Mesenchymal stem cell (in vitro differentiated cells and primary cell): Measurements from ENCODE around the gene CCP110.

Experiments used
- DNase-seq: peaks from one replicate; pipeline ENCODE4 v3.0.0-alpha.2; 2013
- H2AFZ ChIP-seq: one replicate; pipeline ENCODE4 v1.6.1; 2013; ENCODE audit warnings: low read depth, mild to moderate bottlenecking, control low read depth, inconsistent platforms, low read length, moderate library complexity
- H2AK5ac ChIP-seq: 2 replicates; pipeline ENCODE4 v1.6.1; 2013; ENCODE audit warnings: low read length, moderate library complexity, mild to moderate bottlenecking, inconsistent platforms; ENCODE audit not compliant: severe bottlenecking
- H2BK120ac ChIP-seq: one replicate; pipeline ENCODE4 v1.6.1; 2013; ENCODE audit warnings: low read depth, mild to moderate bottlenecking, inconsistent platforms, low read length, moderate library complexity
- H2BK12ac ChIP-seq, 2 experiments: one replicate each; pipeline ENCODE4 v1.6.1; 2013; ENCODE audit warnings: inconsistent platforms in 2 of 2, low read length in 2 of 2, mild to moderate bottlenecking in 2 of 2, moderate library complexity in 2 of 2, control low read depth in 1 of 2
- H2BK15ac ChIP-seq: one replicate; pipeline ENCODE4 v1.6.1; 2013; ENCODE audit warnings: mild to moderate bottlenecking, low read depth, inconsistent platforms; ENCODE audit not compliant: poor library complexity, severe bottlenecking
- H2BK5ac ChIP-seq: 2 replicates; pipeline ENCODE4 v1.6.1; 2013; ENCODE audit warnings: low read depth, mild to moderate bottlenecking, low read length, control low read depth, inconsistent platforms; ENCODE audit not compliant: poor library complexity, severe bottlenecking
- H3K14ac ChIP-seq, 2 experiments: one replicate each; pipeline ENCODE4 v1.6.1; 2013; ENCODE audit warnings: inconsistent platforms in 2 of 2, low read length in 2 of 2, control low read depth in 1 of 2, mild to moderate bottlenecking in 1 of 2, moderate library complexity in 1 of 2
- H3K18ac ChIP-seq, 2 experiments: one replicate each; pipeline ENCODE4 v1.6.1; 2013; ENCODE audit warnings: inconsistent platforms in 2 of 2, low read length in 2 of 2, control low read depth in 1 of 2, low read depth in 1 of 2, mild to moderate bottlenecking in 1 of 2
- H3K23ac ChIP-seq, 2 experiments: one replicate each; pipeline ENCODE4 v1.6.1; 2013; ENCODE audit warnings: inconsistent platforms in 2 of 2, low read length in 2 of 2, mild to moderate bottlenecking in 2 of 2, moderate library complexity in 2 of 2, control low read depth in 1 of 2
- H3K27ac ChIP-seq: 2 replicates; pipeline ENCODE4 v1.5.1; 2013; ENCODE audit warnings: mild to moderate bottlenecking, moderate library complexity, low read length, control low read depth, inconsistent platforms; ENCODE audit not compliant: poor library complexity, severe bottlenecking
- H3K27me3 ChIP-seq, 2 experiments: 2 replicates each; pipeline versions ENCODE4 v1.6.1 to v1.7.0; 2013; ENCODE audit warnings: low read length in 2 of 2, mild to moderate bottlenecking in 2 of 2, moderate library complexity in 2 of 2, control low read depth in 1 of 2, inconsistent platforms in 1 of 2; ENCODE audit not compliant: control insufficient read depth in 1 of 2, insufficient read depth in 1 of 2
- H3K36me3 ChIP-seq, 2 experiments: 2 replicates each; pipeline versions ENCODE4 v1.6.1 to v1.7.0; 2013; ENCODE audit warnings: low read length in 2 of 2, control low read depth in 1 of 2, inconsistent platforms in 1 of 2, low read depth in 1 of 2, mild to moderate bottlenecking in 1 of 2; ENCODE audit not compliant: insufficient read depth in 2 of 2, control insufficient read depth in 1 of 2
- H3K4ac ChIP-seq, 2 experiments: one replicate each; pipeline ENCODE4 v1.6.1; 2013; ENCODE audit warnings: inconsistent platforms in 2 of 2, low read length in 2 of 2, mild to moderate bottlenecking in 2 of 2, moderate library complexity in 2 of 2, control low read depth in 1 of 2, low read depth in 1 of 2
- H3K4me1 ChIP-seq: 2 replicates; pipeline ENCODE4 v1.6.1; 2013; ENCODE audit warnings: low read depth, low read length, control low read depth; ENCODE audit not compliant: control insufficient read depth, insufficient read depth
- H3K4me2 ChIP-seq: 2 replicates; pipeline ENCODE4 v1.6.1; 2013; ENCODE audit warnings: low read length, mild to moderate bottlenecking, inconsistent platforms; ENCODE audit not compliant: poor library complexity, severe bottlenecking
- H3K4me3 ChIP-seq, 2 experiments: 2 replicates each; pipeline versions ENCODE4 v1.5.1 to v1.7.0; 2013; ENCODE audit warnings: low read length in 2 of 2, mild to moderate bottlenecking in 2 of 2, control low read depth in 1 of 2, low read depth in 1 of 2; ENCODE audit not compliant: insufficient read depth in 1 of 2
- H3K79me1 ChIP-seq: replicated peaks from 2 replicates; pipeline ENCODE4 v1.6.1; 2013; ENCODE audit warnings: mild to moderate bottlenecking, control low read depth, low read length, inconsistent platforms; ENCODE audit not compliant: poor library complexity, severe bottlenecking
- H3K9ac ChIP-seq: 2 replicates; pipeline ENCODE4 v1.7.0; 2013; ENCODE audit warnings: mild to moderate bottlenecking, low read length, moderate library complexity
- H3K9me3 ChIP-seq: 2 replicates; pipeline ENCODE4 v1.7.0; 2013; ENCODE audit warnings: mild to moderate bottlenecking, low read length; ENCODE audit not compliant: control insufficient read depth
- H4K8ac ChIP-seq: one replicate; pipeline ENCODE4 v1.6.1; 2013; ENCODE audit warnings: inconsistent platforms, mild to moderate bottlenecking, low read length, moderate library complexity
- H4K91ac ChIP-seq: one replicate; pipeline ENCODE4 v1.6.1; 2013; ENCODE audit warnings: mild to moderate bottlenecking, low read length, inconsistent platforms
- WGBS: methylation state at CpG from one replicate; pipeline ENCODE4 v1.1.7; 2013; ENCODE audit warnings: mixed read lengths; 5-methylcytosine and 5-hydroxymethylcytosine counted together

The CCP110 gene

GRCh38 chr16:19484096-19484495 is 39.6 kb upstream of the CCP110 start:
- no peak overlapping the region for H3K18ac ChIP-seq

GRCh38 chr16:19485611-19486010 is 38.1 kb upstream of the CCP110 start:
- Histone ChIP-seq H3K18ac (no peak overlapping the region), H2AFZ (no peak overlapping the region), H3K4me1 (no peaks in the 10 kb centered on the region), H3K14ac (no peak overlapping the region), H4K8ac (no peak overlapping the region), H2BK15ac (no peak overlapping the region), H3K79me1 (no peaks in the 10 kb centered on the region), H2BK12ac (no peak overlapping the region), H3K27me3 (peaks cover 0 to 3% of the 10 kb centered on the region in 2 experiments), H3K23ac (no peak overlapping the region), H3K36me3 (no peaks in the 10 kb centered on the region), H3K27ac (no peak overlapping the region), H2BK5ac (no peak overlapping the region), H2AK5ac (no peak overlapping the region), H3K4me3 (no peak overlapping the region), H2BK120ac (no peak overlapping the region), H3K9me3 (no peaks in the 10 kb centered on the region), H4K91ac (no peak overlapping the region), H3K4me2 (no peak overlapping the region), H3K9ac (no peak overlapping the region), H3K4ac (no peak overlapping the region)
- DNase-seq: no peak
- WGBS: 86% methylated on average over 5 of the region's 5 CpGs

More at GRCh38 chr16:19484096-19484495, 39.6 kb upstream of the CCP110 start:
- Histone ChIP-seq H3K27me3 (peaks cover 0 to 3% of the 10 kb centered on the region in 2 experiments), H3K4me2 (no peak overlapping the region), H3K27ac (no peak overlapping the region), H2AFZ (no peak overlapping the region), H3K23ac (no peak overlapping the region), H3K9ac (no peak overlapping the region), H2BK15ac (no peak overlapping the region), H4K91ac (no peak overlapping the region), H3K4me3 (no peak overlapping the region), H2BK12ac (no peak overlapping the region), H3K36me3 (no peaks in the 10 kb centered on the region), H2AK5ac (no peak overlapping the region), H4K8ac (no peak overlapping the region), H3K14ac (no peak overlapping the region), H3K4ac (no peak overlapping the region), H2BK5ac (no peak overlapping the region), H3K9me3 (no peaks in the 10 kb centered on the region), H2BK120ac (no peak overlapping the region), H3K4me1 (no peaks in the 10 kb centered on the region), H3K79me1 (no peaks in the 10 kb centered on the region)
- DNase-seq: no peak
- WGBS: 90% methylated on average over 3 of the region's 3 CpGs

- Histone ChIP-seq H3K4me1 (no peaks in the 10 kb centered on the region), H3K14ac (no peak overlapping the region), H3K23ac (no peak overlapping the region), H2AK5ac (no peak overlapping the region), H3K79me1 (no peaks in the 10 kb centered on the region), H2BK120ac (no peak overlapping the region), H3K4me3 (no peak overlapping the region), H3K36me3 (no peaks in the 10 kb centered on the region), H2BK12ac (no peak overlapping the region), H3K27me3 (peaks cover 0 to 3% of the 10 kb centered on the region in 2 experiments), H3K9me3 (no peaks in the 10 kb centered on the region), H3K4ac (no peak overlapping the region), H3K9ac (no peak overlapping the region), H2BK5ac (no peak overlapping the region), H4K91ac (no peak overlapping the region), H3K27ac (no peak overlapping the region), H2AFZ (no peak overlapping the region), H3K18ac (no peak overlapping the region), H3K4me2 (no peak overlapping the region), H2BK15ac (no peak overlapping the region), H4K8ac (no peak overlapping the region)
- 100% methylated on average over 1 of the region's 4 CpGs for WGBS
- no peak for DNase-seq
Observed at GRCh38 chr16:19486051-19486450, 37.7 kb upstream of the CCP110 start.

DNA sequence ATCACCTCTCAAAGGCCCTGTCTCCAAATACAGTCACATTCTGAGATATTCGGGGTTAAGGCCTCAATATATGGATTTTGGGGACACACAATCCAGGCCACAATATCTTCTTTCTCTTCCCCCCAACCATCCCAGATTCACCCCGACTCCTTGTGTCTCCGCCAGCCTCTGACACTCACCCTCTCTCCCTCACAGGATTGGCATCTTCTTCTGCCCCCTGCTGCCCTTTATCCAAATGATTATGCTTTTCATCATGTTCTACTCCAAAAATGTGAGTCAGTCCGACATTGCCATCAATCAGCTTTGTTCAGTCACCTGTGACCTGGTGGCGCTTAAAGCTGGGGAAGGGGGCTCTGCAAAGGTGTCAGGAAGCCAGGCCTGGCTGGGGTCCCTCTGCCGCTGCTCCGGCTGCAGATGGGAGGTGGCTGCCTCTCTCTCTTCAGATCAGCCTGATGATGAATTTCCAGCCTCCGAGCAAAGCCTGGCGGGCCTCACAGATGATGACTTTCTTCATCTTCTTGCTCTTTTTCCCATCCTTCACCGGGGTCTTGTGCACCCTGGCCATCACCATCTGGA is 36.9 kb upstream of the CCP110 start:
- Histone ChIP-seq H2BK120ac (no peak overlapping the region), H3K27ac (no peak overlapping the region), H3K23ac (no peak overlapping the region), H2AFZ (no peak overlapping the region), H3K4me3 (no peak overlapping the region), H3K4me2 (no peak overlapping the region), H3K36me3 (no peaks in the 10 kb centered on the region), H3K4me1 (no peaks in the 10 kb centered on the region), H2BK5ac (no peak overlapping the region), H3K14ac (no peak overlapping the region), H3K9ac (no peak overlapping the region), H2BK15ac (no peak overlapping the region), H3K4ac (no peak overlapping the region), H2BK12ac (no peak overlapping the region), H3K79me1 (no peaks in the 10 kb centered on the region), H3K9me3 (no peaks in the 10 kb centered on the region), H3K27me3 (peaks cover 0 to 3% of the 10 kb centered on the region in 2 experiments), H2AK5ac (no peak overlapping the region), H4K91ac (no peak overlapping the region), H4K8ac (no peak overlapping the region), H3K18ac (no peak overlapping the region)
- no peak for DNase-seq
- WGBS: 89% methylated on average over 8 of the region's 10 CpGs
